ENCODE results near the gene ARID4A.

- TF ChIP-seq CTCF (conservative IDR thresholded peaks at IDR 0.05; ENCODE audit: low read depth, low read length) (no peak), EZH2 (IDR thresholded peaks at IDR 0.05; ENCODE audit: borderline replicate concordance, low read depth, low read length, poor library complexity, severe bottlenecking) (no peak)
Observed at GRCh38 chr14:58301416-58301815, 3.1 kb downstream of the ARID4A start.

All from A673 (cell line).